DMS79 treated with DMSO at 0.1 percent for 48 hours (cell line): ENCODE data around the gene AHCYL1.

Experiments used
- DNase-seq: peaks from one replicate; lab custom pipeline; 2025; lab: John Stamatoyannopoulos, UW

The AHCYL1 gene

DNA sequence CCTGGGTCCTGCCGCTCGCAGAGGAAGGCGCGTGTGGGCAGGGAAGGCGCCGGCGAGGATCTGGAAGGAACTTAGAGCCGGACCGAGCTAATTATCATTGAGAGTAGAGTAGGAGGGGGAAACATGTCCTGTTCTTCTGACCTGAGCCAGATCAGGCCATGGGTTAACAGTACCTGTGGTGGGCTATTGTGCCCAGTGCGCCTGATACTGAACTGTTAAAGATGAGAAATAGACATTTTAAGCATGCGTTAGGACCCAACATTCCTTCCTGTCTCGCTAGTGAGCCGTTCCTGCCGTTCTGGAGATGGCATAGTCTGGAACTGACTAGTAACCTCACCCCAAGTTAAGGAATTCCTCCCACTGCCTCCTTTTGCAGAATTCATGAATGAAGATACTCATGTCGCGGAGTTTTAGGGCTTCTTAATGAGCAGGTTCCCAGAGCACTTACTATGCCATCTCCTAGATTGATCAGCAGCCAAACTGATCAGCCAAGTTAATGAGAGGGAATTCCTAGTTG, 50.7 kb downstream of the AHCYL1 start:
- no peak for DNase-seq

DNA sequence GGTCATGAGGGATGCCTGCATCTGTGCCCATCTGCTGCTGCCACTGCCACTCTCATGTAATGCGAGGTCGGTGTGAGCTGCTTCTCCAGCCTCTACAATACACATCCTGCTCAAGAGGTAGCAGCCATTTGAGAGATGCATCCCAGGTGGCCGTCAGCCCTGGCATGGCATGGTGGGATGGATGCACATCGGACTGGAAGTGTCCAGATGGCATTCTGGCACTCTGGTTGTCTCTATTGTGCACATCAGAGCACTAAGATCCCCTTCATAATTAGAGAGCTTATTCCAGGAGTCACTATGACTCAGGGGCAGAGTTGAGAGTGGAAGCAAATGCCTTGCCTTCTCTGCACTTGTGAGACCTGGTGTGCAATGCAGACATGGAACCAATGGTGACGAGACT, 53.7 kb downstream of the AHCYL1 start:
- no peak for DNase-seq

DNA sequence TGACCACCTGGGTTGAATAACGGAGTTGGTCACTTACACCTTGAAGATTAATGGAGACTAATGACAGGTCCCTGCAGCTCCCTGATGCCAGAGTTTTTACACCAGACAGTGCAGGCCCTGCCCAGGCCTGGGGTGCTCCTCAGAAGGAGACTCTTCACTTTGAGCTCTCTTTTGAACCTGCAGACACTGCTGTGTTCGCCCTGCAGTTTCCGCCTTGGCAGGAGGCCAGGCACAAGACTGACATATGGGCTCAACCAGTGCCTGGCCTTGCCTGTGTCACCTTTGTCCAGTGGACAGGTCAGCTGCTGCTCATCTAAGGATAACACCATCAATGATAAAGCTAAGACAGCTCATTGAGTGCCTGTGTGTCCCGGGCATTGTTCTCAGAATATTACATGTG, 55.1 kb downstream of the AHCYL1 start:
- no peak for DNase-seq

DNA sequence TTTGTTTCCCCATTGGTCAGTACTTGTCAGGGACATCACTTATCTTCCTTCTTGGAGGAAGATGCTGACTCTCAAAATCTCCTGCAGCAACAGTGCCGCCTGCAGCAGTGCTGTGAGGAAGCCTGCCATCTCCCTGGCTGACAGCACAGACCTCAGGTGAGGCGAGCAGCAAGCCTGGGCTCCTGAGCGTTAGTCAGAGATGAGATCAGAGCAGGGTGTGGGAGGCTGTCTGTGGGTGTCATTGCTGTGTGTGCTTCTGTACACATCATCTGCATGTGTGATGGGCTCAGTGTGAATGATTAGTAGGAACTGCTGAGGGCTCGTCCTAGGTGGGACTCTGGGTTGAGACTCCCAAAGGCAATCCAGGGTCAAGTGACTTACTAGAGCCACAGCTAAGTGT, 56.0 kb downstream of the AHCYL1 start:
- no peak for DNase-seq

DNA sequence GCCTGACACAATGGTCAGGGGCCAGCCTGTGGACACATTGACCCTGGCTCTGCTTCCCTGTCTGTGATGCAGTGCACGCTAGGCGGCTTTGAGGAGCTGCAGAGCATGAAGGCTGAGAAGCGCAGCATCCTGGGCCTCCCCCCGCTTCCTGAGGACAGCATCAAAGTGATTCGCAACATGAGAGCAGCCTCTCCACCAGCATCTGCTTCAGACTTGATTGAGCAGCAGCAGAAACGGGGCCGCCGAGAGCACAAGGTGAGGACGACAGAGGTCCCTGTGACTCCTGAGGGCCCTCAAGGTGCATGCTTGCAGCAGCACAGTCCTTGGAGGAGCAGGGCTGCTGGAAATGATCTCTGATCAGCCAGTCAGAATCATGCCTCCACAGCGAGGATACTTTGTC, 58.5 kb downstream of the AHCYL1 start:
- DNase-seq, result no peak

- DNase-seq, result no peak
Measured at GRCh38 chr1:110047463-110047862, 62.9 kb downstream of the AHCYL1 start.

DNA sequence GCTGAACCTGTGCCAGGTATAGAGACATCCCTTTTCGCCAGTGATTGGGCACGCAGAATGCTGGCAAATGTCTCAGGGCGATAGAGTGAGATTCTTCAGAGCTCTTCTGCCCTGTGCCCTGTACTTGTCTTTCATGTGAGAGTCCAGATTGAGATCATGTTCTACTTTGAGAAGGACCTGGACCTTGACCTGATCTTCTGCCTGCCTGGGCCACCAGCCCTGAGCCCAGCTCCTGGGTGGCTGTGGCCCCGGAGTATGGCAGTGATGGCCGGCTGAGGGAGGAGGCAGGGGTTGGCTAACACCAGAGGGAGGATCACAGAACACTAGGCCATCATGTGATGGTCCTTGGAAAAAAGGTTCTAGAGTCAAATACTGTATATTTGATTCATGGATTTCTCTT, 63.7 kb downstream of the AHCYL1 start:
- no peak for DNase-seq

DNA sequence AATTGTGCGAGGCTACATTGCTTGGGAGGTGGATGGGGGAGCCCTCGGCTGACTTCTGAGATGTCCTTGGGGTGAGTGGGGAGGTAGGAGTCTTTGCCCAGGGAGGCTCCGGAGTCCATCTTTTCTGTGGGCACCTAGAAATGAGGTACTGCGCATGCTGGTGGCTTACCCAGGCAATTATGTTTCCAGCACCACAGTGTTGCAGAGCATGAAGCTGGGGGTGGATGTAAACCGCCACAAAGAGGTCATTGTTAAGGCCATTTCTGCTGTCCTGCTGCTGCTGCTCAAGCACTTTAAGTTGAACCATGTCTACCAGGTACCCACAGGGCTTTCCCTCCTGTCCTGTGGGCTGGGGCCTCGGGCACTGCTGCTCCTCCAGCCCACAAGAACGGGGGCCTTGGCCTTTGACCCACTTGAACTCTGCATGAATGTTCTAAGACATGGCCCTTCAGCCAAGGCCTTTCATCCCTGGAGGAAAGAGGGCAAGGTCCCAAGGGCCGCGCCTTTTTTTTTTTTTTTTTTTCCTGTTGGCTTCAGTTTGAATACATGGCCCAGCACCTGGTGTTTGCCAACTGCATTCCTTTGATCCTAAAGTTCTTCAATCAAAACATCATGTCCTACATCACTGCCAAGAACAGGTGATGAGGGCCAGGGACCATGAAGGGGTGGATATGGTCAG, 64.5 kb downstream of the AHCYL1 start:
- DNase-seq, result no peak

- DNase-seq, result no peak
Measured at GRCh38 chr1:110049801-110050601, 65.4 kb downstream of the AHCYL1 start.

- DNase-seq, result no peak
Measured at GRCh38 chr1:110050602-110051261, 66.2 kb downstream of the AHCYL1 start.

DNA sequence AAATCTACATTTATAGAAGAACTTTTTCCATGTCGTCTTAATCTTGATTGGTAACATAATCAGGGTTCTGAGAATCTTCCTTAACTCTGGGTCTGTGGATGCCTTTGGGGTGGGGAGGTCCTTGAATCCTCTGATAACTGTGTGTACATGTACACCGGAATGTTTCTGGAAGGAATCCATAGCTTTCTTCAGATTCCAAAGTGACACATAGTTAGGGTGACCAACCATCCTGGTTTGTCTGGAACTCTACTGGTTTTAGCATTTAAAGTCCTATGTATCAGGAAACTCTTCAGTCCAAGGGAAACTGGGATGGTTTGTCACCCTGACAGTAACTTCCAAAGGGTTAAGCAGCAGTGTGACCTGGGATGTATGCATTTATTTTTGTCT, 66.7 kb downstream of the AHCYL1 start:
- DNase-seq, result no peak

- peak; percentile 28 for DNase-seq
Measured at GRCh38 chr1:110053552-110054428, 69.2 kb downstream of the AHCYL1 start.

DNA sequence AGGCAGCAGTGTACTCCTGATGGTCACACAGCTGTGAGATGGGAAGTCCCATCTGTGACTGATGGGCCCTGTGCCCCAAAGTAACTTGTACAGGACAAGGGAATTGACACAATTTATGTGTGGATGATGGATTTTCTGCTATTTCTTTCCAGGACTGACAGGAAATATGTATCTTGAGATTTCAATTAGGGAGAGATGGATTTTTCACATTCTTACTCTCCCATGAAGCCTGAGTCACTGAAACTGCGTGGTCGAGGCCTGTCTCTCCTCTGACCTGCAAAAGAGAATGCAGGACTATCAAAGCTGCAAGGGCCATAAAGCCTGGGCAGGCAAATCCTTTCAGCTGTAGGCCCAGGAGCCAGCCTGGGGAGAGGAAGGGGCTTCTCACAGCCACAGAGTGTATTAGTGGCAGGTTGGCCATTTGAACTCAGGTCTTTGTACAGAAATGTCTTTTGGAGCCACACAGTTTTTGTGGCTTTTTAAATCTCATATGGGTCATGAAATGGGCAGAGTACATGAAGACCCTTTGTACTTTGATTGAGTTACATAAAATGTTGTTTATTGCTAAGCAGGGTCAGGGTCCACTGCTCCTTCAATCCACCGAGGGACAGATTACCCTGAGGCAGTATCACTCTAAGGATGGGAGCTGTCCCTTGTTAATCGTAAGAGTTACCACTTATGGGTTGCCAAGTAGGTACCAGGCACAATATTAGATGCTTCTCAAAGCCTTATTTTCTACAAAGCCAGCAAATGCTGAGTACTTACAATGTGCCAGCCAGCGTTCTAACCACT, 71.1 kb downstream of the AHCYL1 start:
- DNase-seq, result no peak

- no peak for DNase-seq
Measured at GRCh38 chr1:110056285-110056683, 71.7 kb downstream of the AHCYL1 start.

- no peak for DNase-seq
Measured at GRCh38 chr1:110056776-110057175, 72.2 kb downstream of the AHCYL1 start.

DNA sequence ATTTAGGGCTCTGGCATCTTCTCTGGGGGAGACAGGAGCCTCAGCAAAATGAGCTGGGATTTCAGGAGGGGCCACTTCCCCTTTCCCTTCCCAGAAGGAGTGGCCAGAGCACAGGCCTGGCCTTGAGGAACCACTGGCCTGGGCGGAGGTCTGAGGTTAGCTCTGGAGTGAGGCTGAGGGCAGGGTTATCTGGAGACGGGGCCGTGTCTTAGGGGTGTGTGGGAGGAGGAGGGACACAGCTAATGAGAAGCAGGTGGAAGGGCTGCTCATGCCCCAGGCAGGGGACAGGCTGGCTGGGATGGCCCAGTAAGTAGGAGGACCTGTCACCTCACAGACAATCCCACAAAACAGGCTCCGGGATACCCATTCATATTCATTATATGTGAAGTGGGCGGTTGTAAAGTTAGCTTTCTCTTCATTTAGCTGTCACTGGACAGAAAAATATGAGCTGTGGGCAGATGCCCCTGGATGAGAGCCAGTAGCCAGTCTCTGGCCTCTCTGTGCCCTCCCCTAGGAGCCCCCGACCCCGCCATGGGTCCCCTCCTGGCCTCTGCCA, 73.5 kb downstream of the AHCYL1 start:
- no peak for DNase-seq

- no peak for DNase-seq
Measured at GRCh38 chr1:110058591-110058990, 74.0 kb downstream of the AHCYL1 start.

DNA sequence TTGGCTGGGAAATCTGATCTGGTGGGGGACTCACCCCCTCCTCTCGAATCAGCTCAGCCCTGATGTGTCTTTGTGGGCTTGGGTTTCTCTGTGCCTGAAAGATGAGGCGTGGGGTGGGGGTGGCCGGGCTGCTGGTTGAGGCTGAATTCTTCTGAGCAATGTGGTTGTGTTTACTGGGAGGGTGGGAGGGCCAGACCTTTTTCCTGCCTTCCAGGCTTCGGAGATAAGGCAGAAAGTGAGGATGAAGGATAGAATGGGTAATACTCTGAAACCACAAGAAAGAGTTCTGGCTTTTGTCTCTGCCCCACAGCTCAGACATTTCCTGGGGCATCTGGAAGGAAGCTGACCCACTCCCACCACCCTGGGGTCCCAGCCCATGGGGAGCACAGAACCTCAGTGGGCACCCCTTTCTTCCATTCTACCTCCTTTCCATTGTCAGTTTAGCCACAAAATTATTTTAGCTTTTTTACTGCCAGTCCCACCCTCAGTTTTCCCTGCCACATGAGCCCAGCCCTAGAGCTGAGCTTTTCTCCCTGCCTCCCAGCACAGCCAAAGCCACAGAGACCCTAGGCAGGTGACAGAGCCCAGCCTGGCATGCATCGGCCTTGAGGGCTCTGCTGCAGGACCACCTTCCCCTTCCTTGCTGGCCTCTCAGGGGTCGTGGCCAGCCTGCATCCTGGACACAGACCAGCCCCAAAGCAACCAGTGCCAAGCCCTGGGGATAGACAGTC, 74.7 kb downstream of the AHCYL1 start:
- DNase-seq, result no peak

GRCh38 chr1:110060034-110060661, 75.6 kb downstream of the AHCYL1 start:
- DNase-seq, result no peak

- no peak for DNase-seq
Measured at GRCh38 chr1:110060662-110061060, 76.1 kb downstream of the AHCYL1 start.
